CD4-positive, alpha-beta T cell treated with Interleukin-17A for 1 hour (primary cell): Measurements from ENCODE around the gene RTP2.

Experiments
- DNase-seq: peaks from one replicate; pipeline ENCODE4 v3.0.0-alpha.2; 2020

Gene RTP2

DNA sequence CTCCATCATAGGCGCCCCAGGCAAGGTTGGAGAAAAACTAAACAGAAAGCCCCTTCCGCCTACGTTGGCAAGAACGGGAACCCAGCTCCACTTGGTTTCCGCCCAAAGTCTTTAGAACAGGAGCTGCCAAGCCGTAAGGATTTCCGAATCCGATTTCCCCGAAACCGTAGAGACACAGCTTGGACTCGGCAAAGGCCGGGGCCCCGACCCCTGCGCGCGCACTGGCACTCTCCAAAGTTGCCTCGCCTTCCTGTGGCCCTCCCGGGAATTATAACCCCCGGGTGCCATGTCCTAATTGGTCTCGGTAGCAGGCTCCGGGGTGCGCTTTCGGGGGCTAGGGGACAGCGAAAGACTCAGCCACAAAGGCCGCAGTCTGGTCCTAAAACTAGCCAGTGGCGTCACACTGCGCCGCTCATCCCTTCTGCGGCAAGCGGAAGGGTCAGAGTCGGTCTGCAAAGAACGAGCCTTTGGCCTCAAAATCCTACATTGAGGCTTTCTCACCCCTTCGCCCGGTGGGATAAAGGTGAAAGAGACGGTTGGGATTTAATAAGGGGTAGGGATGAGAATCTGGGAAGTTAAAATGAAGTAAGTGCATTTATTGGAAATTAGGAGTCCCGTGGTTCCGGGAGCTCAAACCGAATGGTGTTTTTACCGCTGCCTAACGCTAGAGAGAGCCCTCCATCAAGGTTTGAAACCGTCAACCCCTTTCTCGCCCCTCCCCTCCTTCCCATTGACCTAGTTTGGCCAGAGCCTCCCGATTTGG lies 36.2 kb upstream of the RTP2 start:
- DNase-seq, result peak; percentile 80

DNA sequence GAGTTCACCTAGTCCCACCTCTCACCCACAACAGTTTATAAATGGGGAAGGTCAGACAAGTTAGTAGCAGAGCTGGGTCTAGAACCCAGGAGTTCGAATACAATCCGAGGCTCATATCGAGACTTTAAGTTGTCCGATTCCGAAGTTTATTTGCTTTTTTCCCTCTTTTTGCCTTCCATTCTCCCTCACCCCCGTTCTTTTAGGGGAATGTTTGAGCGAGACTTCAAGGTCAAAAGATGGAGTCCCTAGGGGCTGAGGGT lies 35.6 kb upstream of the RTP2 start:
- DNase-seq, result no peak

GRCh38 chr3:187737368-187738070 lies 35.2 kb upstream of the RTP2 start:
- peak; percentile 58 for DNase-seq

GRCh38 chr3:187737006-187737367 lies 34.6 kb upstream of the RTP2 start:
- no peak for DNase-seq

GRCh38 chr3:187736418-187736871 lies 34.1 kb upstream of the RTP2 start:
- no peak for DNase-seq

DNA sequence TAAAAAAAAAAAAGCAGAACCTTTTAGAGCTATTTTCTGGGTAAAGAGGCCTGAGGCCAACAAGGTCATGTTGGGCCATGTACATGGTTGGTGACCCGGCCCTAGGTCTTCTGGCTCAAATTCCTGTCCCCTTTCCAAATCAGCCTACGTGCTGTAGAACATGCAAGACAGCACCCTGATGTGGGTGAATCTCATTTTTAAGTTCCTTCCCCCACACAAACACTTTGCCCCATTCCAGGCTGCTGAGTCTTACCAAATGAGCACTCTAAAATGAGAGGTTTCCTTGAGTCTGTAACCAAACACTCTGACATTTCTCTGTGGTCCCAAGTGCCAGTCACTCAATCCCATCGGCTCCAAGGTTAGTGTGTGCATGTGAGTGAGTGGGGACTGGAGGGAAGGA lies 33.5 kb upstream of the RTP2 start:
- no peak for DNase-seq

DNA sequence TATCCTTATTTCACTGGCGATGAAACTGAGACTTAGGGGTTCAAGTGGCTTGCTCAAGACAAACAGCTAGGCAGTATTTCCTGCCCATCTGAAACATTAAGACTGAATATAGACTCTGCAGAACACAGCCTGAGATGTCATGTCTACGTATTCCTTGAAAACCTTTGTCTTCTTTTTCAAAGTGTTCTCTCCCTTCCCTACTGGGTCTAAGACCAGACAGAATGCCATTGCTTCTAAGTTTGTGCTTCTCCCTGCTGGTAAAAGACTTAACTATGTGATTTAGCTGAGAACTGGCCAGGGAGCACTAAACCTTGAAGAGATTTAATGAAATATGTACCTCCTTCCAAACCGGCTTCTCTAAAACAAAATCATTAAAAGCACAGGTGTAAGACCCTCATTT lies 33.0 kb upstream of the RTP2 start:
- no peak for DNase-seq

DNA sequence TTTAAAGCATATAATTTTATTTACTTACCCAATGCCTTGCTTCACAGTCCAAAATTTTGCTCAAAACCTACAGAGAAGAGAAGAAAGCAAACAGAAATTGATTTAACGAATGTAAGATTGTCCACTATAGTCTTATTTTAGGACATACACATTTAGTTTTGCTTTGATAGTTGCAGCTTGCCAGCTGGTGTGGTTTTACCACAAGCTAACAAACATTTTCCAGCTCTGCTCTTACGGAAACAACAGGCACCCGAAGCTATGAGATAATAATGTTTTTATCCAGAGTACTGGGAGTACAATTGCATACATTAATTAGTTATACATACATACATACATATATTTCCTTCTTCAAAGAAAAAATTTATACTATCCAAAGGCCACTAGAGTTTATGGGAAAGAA lies 32.5 kb upstream of the RTP2 start:
- DNase-seq, result no peak

GRCh38 chr3:187733371-187733770 lies 31.0 kb upstream of the RTP2 start:
- DNase-seq, result no peak

GRCh38 chr3:187729598-187729997 lies 27.2 kb upstream of the RTP2 start:
- DNase-seq, result no peak

DNA sequence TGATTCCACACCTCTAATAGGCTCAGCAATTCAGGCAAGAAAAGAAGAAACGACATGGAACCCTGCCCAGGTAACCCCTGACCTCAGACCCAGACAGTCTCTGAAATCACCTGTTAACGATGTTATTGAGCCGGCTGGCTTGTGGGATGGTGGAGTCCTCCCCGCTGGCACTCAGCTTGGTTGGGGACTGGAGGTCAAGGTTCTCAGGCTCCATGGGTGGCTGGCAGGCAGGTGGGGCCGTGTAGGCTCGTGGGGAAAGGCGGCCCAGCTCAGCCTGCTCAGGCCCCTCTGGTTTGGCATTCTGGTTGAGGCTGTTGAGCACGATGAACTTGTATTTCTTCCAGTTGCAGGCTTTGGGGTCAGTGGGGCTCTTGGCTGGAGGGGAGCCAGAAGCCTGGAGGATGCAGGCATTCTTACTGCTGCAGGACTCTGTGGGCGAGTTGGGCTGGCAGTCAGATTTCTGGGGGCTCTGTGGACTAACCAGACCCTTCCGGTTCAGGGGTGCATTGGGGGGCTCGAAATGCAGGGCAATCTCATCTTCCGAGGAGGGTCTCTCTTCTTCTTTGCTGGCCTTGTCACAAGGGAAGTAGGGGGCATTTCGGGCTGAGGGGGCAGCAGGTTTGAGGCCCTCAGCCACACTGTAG lies 26.7 kb upstream of the RTP2 start:
- no peak for DNase-seq

DNA sequence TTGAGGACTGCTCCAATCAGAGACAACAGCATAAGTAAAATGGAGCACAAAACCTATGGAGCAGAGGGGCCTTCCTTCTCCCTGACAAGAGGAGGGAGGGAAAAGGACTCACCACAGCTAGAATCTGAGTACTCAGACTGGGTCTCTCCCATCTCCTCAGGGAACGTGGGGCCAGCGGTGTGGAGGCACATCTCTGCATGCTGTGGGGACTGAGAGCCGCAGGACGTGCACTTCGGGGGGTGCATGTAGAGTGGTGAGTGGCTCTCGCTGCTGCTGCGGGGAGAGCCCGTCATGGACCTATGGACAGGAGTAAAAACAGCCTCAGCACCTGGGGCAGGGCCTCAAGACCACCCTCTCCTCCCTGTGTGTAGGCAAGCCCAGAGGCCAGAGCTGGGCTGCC lies 25.9 kb upstream of the RTP2 start:
- no peak for DNase-seq

DNA sequence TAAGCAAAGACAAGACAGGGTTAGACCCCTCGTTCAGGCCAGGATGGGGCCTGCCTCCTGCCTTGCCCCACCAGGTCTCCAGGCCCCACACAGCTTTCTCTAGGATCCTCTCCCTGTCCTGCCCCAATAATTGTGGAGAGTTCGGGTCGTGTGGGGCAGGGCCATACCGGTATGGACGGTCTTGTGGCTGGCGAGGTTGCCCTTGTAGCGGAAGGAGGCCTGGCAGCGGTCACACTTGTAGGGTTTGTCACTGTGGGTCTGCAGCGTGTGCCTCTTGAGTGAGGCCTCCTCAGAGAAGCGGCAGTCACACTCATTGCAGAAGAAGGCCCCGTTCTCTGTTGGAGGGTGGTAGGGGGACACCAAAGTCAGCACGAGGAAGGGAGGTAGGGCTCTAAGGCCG lies 24.2 kb upstream of the RTP2 start:
- DNase-seq, result no peak

- DNase-seq, result no peak
Measured at GRCh38 chr3:187725653-187726370, 23.5 kb upstream of the RTP2 start.

- no peak for DNase-seq
Measured at GRCh38 chr3:187725224-187725623, 22.9 kb upstream of the RTP2 start.

GRCh38 chr3:187722206-187722612 lies 19.9 kb upstream of the RTP2 start:
- no peak for DNase-seq

DNA sequence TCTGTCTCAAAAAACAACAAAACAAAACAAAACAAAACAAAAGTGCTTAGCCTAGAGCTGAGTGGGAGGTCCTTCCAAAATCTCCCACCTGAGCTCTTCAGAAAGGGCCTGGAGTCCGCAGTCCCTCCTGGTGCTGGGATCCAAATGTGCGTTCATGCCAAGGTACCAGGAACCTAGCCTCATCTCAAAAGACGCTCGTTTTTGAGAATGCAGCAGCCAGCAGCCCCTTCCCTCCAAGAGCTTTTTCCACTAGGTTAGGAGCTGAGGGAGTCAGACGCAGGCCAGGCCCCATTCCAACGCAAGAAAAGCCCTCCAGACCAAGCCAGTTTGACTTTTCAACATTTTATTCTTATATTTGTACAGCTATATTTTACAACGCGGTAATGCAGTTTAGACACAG lies 18.7 kb upstream of the RTP2 start:
- DNase-seq, result no peak

- DNase-seq, result no peak
Measured at GRCh38 chr3:187720337-187720670, 17.9 kb upstream of the RTP2 start.

DNA sequence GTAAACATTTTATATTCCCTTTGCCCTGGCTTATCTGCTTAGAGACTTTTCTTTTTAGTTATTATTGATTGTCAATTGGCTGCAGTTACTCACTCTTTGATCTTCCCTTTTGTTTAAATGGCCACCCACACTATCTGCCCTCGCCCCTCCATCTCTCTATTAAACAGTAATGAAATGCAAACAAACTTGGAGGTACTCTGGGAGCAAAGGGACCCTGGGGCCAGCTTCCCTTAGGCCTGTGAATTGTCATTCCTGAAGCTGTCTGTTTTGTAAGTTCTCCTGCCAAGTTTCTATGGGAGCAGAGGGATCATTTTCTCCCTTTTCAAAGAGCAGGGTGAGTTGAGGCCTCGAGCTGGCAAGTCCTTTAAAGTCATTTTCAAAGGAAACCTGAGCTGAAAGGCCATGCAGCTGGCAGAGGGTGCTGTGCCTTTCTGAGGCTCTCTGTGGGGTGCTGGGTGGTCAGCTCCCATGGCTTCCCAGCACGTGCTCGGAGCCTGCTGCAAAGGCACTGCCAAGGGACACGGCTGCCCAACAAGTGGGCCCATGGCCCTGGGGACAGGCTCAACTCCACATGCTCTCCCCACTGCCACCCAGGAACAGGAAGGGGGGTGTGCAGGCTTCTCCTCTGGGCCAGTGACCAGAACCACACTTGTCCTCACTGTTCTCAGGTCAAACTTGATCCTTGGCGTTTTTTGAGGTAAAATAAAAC lies 17.4 kb upstream of the RTP2 start:
- DNase-seq, result no peak

DNA sequence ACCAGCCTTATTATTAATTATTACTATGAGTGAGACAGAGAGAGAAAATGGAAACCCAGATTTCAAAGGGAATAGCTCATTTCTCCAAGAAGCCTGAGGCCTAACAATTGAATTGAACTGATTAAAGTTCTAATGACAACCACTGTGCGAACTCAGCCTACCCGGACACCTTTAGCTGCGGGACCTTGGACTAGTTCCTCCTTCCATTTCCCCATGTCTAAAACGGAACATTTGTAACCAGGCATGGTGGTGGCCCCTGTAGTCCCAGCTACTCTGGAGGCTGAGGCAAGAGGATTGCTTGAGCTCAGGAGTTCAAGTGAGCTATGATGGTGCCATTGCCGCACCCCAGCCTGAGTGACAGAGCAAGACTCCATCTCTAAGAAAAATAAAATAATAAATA lies 16.4 kb upstream of the RTP2 start:
- DNase-seq, result no peak

DNA sequence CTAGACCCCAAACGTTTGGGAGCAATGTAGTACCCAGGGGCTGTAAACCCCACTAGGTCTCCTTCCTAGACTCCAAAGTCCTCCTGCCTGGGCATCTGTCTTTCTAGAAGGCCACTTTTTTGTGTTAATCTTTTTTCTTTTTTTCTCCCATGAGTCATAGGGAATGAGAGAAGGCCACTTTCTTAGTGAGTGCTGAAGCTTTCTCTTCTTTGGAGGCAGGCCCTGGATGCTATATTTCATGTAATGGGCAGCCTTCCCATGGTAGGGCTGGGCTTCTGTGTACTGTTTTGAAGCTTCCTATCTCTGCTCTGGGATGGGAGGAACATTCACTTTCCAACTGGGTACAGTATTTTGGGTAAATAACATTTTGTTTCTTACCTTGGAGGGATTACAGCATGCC lies 15.2 kb upstream of the RTP2 start:
- DNase-seq, result no peak

DNA sequence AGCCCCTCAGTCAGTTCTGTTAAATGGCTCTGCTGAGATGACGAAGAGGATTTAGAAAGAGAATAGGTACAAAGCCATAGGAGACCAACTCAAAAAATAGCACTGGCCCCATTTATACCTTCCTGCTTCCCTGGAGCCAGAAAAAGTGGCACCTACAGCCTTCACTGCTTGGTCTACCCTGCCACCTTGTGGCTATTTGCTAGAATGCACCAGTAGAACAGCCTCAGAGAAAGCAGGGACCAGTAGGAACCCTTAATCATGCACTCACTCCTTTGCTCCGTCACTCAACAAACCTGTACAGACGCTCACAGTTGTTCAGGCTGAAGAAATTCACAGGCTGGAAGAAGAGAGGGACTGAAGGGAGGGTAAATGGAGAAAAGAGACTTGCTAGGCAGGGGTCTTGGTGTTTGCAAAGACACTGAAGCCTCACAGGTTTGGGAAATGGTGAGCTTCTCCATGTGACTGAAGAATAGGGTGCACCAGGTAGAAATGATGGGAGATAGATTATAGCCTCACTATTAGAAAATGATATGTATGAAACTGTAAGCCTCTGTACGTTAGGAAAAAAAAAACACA lies 12.1 kb upstream of the RTP2 start:
- peak; percentile 81 for DNase-seq

- peak; percentile 75 for DNase-seq
Measured at GRCh38 chr3:187713504-187713903, 11.1 kb upstream of the RTP2 start.
